ENCODE data around the gene BPIFA1.

- TF ChIP-seq CTCF (IDR thresholded peaks at IDR 0.05), result no peak
- no peak for TF ChIP-seq EP300 (IDR thresholded peaks at IDR 0.05)
Observed at GRCh38 chr20:33250666-33251065, 14.9 kb downstream of the BPIFA1 start.

Measured in ovary (tissue), 3 donors.